IMR-90 (cell line): Measurements from ENCODE around the gene LPCAT2. TPM values are rescaled to one million over a fixed set of nuclear protein-coding genes. Genes with fewer than 3 reads are reported as not detected.

Experiments
- ATAC-seq: fragments of 200-7000 bp; cut with Tn5 transposase; 2 replicates; pipeline ENCODE4 v1.9.1; 2020; ENCODE audit warnings: low read depth, mild to moderate bottlenecking, moderate library complexity
- BruUV-seq: library from RNA; stranded (reverse); fragments of 400-500 nt; replicated peaks from 2 replicates; lab custom pipeline; 2021; lab: Mats Ljungman, UMichigan
- CTCF ChIA-PET: fragments of 300-600 bp; formaldehyde crosslinking; extraction: SDS; loops from one replicate; lab custom pipeline; 2021; ENCODE audit warnings: antibody characterized with exemption; lab: Yijun Ruan, JAX
- POLR2A ChIA-PET: fragments of 300-600 bp; sonication (Branson Sonifier 250); formaldehyde crosslinking; loops from one replicate; lab custom pipeline; 2022; ENCODE audit warnings: antibody characterized with exemption; ENCODE audit not compliant: unreplicated experiment; lab: Charles Lee
- DNase-seq: peaks from one replicate; pipeline ENCODE4 v3.0.0; 2013
- H2AFZ ChIP-seq: replicated peaks from 2 replicates; pipeline ENCODE3; 2013; ENCODE audit warnings: low read length, mild to moderate bottlenecking; ENCODE audit not compliant: poor library complexity
- H2AK5ac ChIP-seq: 2 replicates; pipeline ENCODE4 v1.6.1; 2013; ENCODE audit warnings: low read depth, low read length, inconsistent platforms
- H2AK9ac ChIP-seq: replicated peaks from 2 replicates; pipeline ENCODE3; 2013; ENCODE audit warnings: mild to moderate bottlenecking, low read depth, low read length, moderate library complexity; ENCODE audit not compliant: poor library complexity
- H2BK120ac ChIP-seq: 2 replicates; pipeline ENCODE4 v1.6.1; 2013; ENCODE audit warnings: low read depth, low read length, inconsistent platforms
- H2BK15ac ChIP-seq: 3 replicates; pipeline ENCODE4 v1.6.1; 2013; ENCODE audit warnings: low read depth, low read length, inconsistent platforms
- H2BK20ac ChIP-seq: 2 replicates; pipeline ENCODE4 v1.6.1; 2013; ENCODE audit warnings: low read depth, mild to moderate bottlenecking, inconsistent platforms, low read length, moderate library complexity
- H2BK5ac ChIP-seq: 2 replicates; pipeline ENCODE4 v1.6.1; 2013; ENCODE audit warnings: mild to moderate bottlenecking, low read depth, low read length, inconsistent platforms; ENCODE audit not compliant: poor library complexity, severe bottlenecking
- H3K14ac ChIP-seq: replicated peaks from 2 replicates; pipeline ENCODE4 v1.6.1; 2013; ENCODE audit warnings: low read depth, low read length, inconsistent platforms
- H3K18ac ChIP-seq: 2 replicates; pipeline ENCODE4 v1.6.1; 2013; ENCODE audit warnings: low read depth, low read length, control low read depth
- H3K23ac ChIP-seq: 2 replicates; pipeline ENCODE4 v1.6.1; 2013; ENCODE audit warnings: low read depth, low read length, inconsistent platforms
- H3K27ac ChIP-seq: 2 replicates; pipeline ENCODE4 v1.5.1; 2013; ENCODE audit warnings: mild to moderate bottlenecking, control low read depth, low read length; ENCODE audit not compliant: insufficient read depth
- H3K27me3 ChIP-seq: 2 replicates; pipeline ENCODE4 v1.6.1; 2013; ENCODE audit warnings: low read length; ENCODE audit not compliant: control insufficient read depth, insufficient read depth
- H3K36me3 ChIP-seq: 2 replicates; pipeline ENCODE4 v1.6.1; 2013; ENCODE audit warnings: low read length, mixed read lengths; ENCODE audit not compliant: control insufficient read depth, insufficient read depth
- H3K4ac ChIP-seq: 2 replicates; pipeline ENCODE4 v1.6.1; 2013; ENCODE audit warnings: low read depth, low read length, inconsistent platforms
- H3K4me1 ChIP-seq: 2 replicates; pipeline ENCODE4 v1.6.1; 2013; ENCODE audit warnings: low read length, mixed read lengths; ENCODE audit not compliant: control insufficient read depth, insufficient read depth
- H3K4me2 ChIP-seq: 2 replicates; pipeline ENCODE4 v1.6.1; 2013; ENCODE audit warnings: low read depth, mild to moderate bottlenecking, control low read depth, low read length, moderate library complexity
- H3K4me3 ChIP-seq: 2 replicates; pipeline ENCODE4 v1.5.1; 2013; ENCODE audit warnings: low read depth, mild to moderate bottlenecking, control low read depth, low read length, moderate library complexity; ENCODE audit not compliant: insufficient read depth
- H3K56ac ChIP-seq: 2 replicates; pipeline ENCODE4 v1.6.1; 2013; ENCODE audit warnings: low read length, inconsistent platforms; ENCODE audit not compliant: insufficient read depth; ENCODE audit errors: extremely low read depth
- H3K79me1 ChIP-seq, 2 experiments: 2 replicates each; pipeline ENCODE4 v1.6.1; 2013; ENCODE audit warnings: low read length in 2 of 2, inconsistent platforms in 1 of 2, low read depth in 1 of 2
- H3K9ac ChIP-seq: 2 replicates; pipeline ENCODE4 v1.6.1; 2013; ENCODE audit warnings: low read depth, low read length, control low read depth
- H3K9me1 ChIP-seq: 2 replicates; pipeline ENCODE4 v1.6.1; 2013; ENCODE audit warnings: low read length, inconsistent platforms; ENCODE audit not compliant: insufficient read depth
- H3K9me3 ChIP-seq: 2 replicates; pipeline ENCODE4 v1.6.1; 2013; ENCODE audit warnings: low read length; ENCODE audit not compliant: control insufficient read depth, insufficient read depth
- H4K20me1 ChIP-seq: 2 replicates; pipeline ENCODE4 v1.6.1; 2013; ENCODE audit warnings: low read length, inconsistent platforms; ENCODE audit not compliant: insufficient read depth
- H4K5ac ChIP-seq: 2 replicates; pipeline ENCODE4 v1.6.1; 2013; ENCODE audit warnings: mild to moderate bottlenecking, low read depth, low read length, control low read depth
- H4K8ac ChIP-seq, 2 experiments: 2 replicates each; pipeline ENCODE4 v1.6.1; 2013; ENCODE audit warnings: low read depth in 2 of 2, low read length in 2 of 2, control low read depth in 1 of 2, inconsistent platforms in 1 of 2
- H4K91ac ChIP-seq: 2 replicates; pipeline ENCODE4 v1.6.1; 2013; ENCODE audit warnings: low read depth, low read length, inconsistent platforms; ENCODE audit not compliant: insufficient read depth
- BHLHE40 ChIP-seq: fragments of 150-350 bp; IDR thresholded peaks from 2 replicates; pipeline ENCODE4 v1.6.1; 2016; ENCODE audit warnings: mild to moderate bottlenecking, low read depth, low read length
- CEBPB ChIP-seq: IDR thresholded peaks from 2 replicates; pipeline ENCODE4 v1.6.1; 2012; ENCODE audit warnings: low read depth, low read length, improper control_type of control experiment
- CHD1 ChIP-seq: IDR thresholded peaks from 2 replicates; pipeline ENCODE4 v1.6.1; 2012; ENCODE audit warnings: low read depth, low read length, improper control_type of control experiment
- CTCF ChIP-seq: conservative IDR thresholded peaks from 2 replicates; pipeline ENCODE4 v1.5.1; 2012; ENCODE audit warnings: mild to moderate bottlenecking, low read depth, low read length, improper control_type of control experiment
- NFE2L2 ChIP-seq: fragments of 150-350 bp; IDR thresholded peaks from 2 replicates; pipeline ENCODE4 v1.6.1; 2016; ENCODE audit warnings: low read depth, mild to moderate bottlenecking, low read length
- RCOR1 ChIP-seq: IDR thresholded peaks from 2 replicates; pipeline ENCODE4 v1.6.1; 2012; ENCODE audit warnings: mild to moderate bottlenecking, low read length, improper control_type of control experiment; ENCODE audit not compliant: insufficient replicate concordance
- USF2 ChIP-seq: fragments of 150-350 bp; IDR thresholded peaks from 2 replicates; pipeline ENCODE4 v1.6.1; 2017; ENCODE audit warnings: mild to moderate bottlenecking, antibody characterized with exemption, low read length, low read depth
- WGBS, 2 experiments: methylation state at CpG; one replicate each; pipeline versions ENCODE4 v1.1.5 to v1.1.7; 2013; ENCODE audit warnings: missing lambda C conversion rate in 2 of 2; ENCODE audit not compliant: insufficient read length in 1 of 2; ENCODE audit errors: extremely low coverage in 2 of 2; 5-methylcytosine and 5-hydroxymethylcytosine counted together
- dilution Hi-C: fragments of 300-500 bp; cut with HindIII; formaldehyde crosslinking; loops from one replicate; pipeline ENCODE4 v1.14.3; 2018; ENCODE audit warnings: low sequenced_read_pairs; ENCODE audit not compliant: unreplicated experiment
- in situ Hi-C: fragments of 300-500 bp; cut with MboI; formaldehyde crosslinking; loops from 3 replicates; pipeline ENCODE4 v1.14.3; 2019; ENCODE audit warnings: low sequenced_read_pairs, inconsistent platforms, mixed read lengths
- intact Hi-C: fragments of 100-400 bp; cut with micrococcal nuclease; formaldehyde crosslinking; loops from 2 replicates; pipeline ENCODE4 v1.10.0; 2022
- polyA plus RNA-seq, 3 experiments: library from polyadenylated mRNA; depleted of rRNA; stranded (reverse); fragments of >200 nt; gene quantifications; 2 replicates each; pipeline ENCODE4 v1.2.3, GENCODE V29; 2012; ENCODE audit warnings: low replicate concordance in 1 of 3
- total RNA-seq: library from RNA; depleted of rRNA; stranded (reverse); fragments of >200 nt; gene quantifications from 2 replicates; pipeline ENCODE4 v1.2.3, GENCODE V29; 2012

The LPCAT2 gene
- total and polyA plus RNA-seq, 2 of the 4 experiments (the other 2 are of a cell fraction), result 8.6 to 8.7 TPM

- in situ Hi-C loops (no loop called here), dilution Hi-C loops (no loop called here), intact Hi-C loops (no loop called here)
- no CpG with 5 or more reads among the region's 1 CpG for WGBS, 2 experiments
- Histone ChIP-seq H3K27ac (no peak overlapping the region), H2BK15ac (no peak overlapping the region), H3K4ac (no peak overlapping the region), H2BK5ac (no peak overlapping the region), H3K27me3 (no peaks in the 10 kb centered on the region), H4K20me1 (no peaks in the 10 kb centered on the region), H3K79me1 (no peaks in the 10 kb centered on the region), H3K9me3 (no peaks in the 10 kb centered on the region), H2AFZ (no peak overlapping the region), H2AK5ac (no peak overlapping the region), H3K36me3 (no peaks in the 10 kb centered on the region), H3K4me1 (0 out of 2 replicates have a peak, but pooled peaks cover 3% of the 10 kb centered on the region), H4K8ac (no peak overlapping the region), H3K9ac (no peak overlapping the region), H3K14ac (no peak overlapping the region), H2BK120ac (no peak overlapping the region), H2BK20ac (no peak overlapping the region), H3K9me1 (no peaks in the 10 kb centered on the region), H3K4me2 (no peak overlapping the region), H3K23ac (no peak overlapping the region), H3K18ac (no peak overlapping the region), H3K4me3 (no peak overlapping the region), H2AK9ac (no peak overlapping the region), H4K5ac (no peak overlapping the region), H4K91ac (no peak overlapping the region), H3K56ac (no peak overlapping the region)
- DNase-seq, result no peak
- BruUV-seq, result no TSS peak
- TF ChIP-seq BHLHE40 (no peak), CHD1 (no peak), RCOR1 (no peak), CTCF (no peak), CEBPB (no peak), NFE2L2 (no peak), USF2 (no peak)
- ChIA-PET CTCF (no interaction called here), POLR2A (no interaction called here)
- no peak for ATAC-seq
Observed at GRCh38 chr16:55565086-55565485, 56.2 kb downstream of the LPCAT2 start.
